GM18526 (cell line): Measurements from ENCODE around the gene AKR1B15.

Source experiments
- POLR2A ChIP-seq: IDR thresholded peaks from 3 replicates; pipeline ENCODE4 v1.6.1; 2011; ENCODE audit not compliant: insufficient read length; ENCODE audit errors: extremely low read depth

AKR1B15 gene

DNA sequence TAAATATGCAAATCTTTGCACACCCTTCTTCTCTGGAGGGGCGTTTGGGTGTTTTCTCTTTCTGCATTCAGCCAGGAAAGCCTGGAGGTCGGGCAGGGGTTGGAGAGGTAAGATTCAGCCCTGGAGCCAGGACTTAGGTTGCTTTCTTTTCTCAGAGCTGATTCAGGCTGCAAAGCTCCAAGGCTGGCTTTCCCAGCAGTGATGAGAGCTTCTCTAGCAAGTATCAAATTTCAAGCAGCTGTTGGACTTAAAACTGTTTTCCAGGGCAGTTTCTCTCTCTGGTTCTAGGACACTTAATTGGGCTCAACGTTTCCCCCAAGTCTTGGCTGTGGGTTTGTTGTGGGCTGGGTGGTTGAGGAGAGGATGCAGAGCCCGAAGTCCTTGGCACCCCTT is 20.9 kb upstream of the AKR1B15 start:
- no peak for TF ChIP-seq POLR2A

GRCh38 chr7:134528749-134529148 is 20.2 kb upstream of the AKR1B15 start:
- TF ChIP-seq POLR2A = no peak

DNA sequence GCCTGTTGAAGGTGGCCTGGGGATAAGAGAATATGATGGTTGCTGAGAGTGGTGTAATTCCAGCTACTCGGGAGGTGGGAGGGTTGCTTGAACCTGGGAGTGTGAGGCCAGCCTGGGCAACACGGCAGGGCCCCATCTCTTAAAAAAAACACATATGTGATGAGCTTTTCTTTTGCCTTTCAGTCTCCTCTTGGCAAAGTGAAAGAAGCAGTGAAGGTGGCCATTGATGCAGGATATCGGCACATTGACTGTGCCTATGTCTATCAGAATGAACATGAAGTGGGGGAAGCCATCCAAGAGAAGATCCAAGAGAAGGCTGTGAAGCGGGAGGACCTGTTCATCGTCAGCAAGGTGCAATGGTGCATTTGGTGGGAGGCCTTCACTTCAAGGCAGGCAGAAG is 18.4 kb upstream of the AKR1B15 start:
- TF ChIP-seq POLR2A = no peak

DNA sequence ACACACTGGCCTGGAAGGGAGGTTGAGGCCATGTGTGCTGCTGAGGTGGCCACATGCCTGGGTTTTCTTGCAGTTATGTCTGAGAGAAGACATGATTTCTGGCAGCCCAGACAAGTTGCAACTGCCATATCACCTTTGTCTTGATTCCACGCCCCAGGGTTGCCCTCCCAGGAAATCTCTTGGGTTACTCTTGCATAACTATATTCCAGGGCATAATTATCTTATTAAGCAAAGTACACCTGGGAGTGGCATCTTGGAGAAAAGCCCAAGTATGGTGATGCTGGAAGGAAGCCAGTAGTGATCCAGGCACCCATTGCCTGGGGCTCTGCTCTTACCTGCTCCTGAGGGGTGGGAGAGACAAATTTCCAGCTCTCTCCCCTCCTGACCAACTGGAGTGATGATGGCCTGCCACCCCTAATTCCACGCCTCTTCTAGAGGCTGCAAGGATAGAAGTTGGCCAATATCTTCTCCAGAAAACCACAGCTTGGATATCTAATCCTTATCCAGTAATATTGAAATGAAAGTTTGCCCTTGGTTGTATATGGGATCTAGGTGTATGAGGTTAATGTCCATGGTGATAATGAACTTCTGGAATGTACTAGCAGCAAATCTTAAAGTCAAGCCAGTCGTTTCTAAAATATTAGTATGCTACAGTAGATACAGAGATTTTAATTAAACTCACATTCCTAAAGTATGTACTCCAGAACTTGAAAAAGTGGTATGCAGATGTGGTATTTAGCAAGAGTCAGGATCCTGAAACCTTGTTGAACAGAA is 16.5 kb upstream of the AKR1B15 start:
- no peak for TF ChIP-seq POLR2A

DNA sequence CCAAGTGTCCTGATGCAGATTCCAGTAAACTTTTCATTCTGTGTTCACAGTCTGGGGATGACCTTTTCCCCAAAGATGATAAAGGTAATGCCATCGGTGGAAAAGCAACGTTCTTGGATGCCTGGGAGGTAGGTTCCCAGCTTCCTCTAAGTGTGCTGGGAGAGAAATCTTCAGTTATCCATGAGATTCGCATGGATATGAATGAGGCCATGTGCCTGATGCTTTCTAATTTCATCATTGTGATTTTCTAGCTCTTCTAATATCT is 16.0 kb upstream of the AKR1B15 start:
- TF ChIP-seq POLR2A = no peak

GRCh38 chr7:134533288-134533771 is 15.6 kb upstream of the AKR1B15 start:
- no peak for TF ChIP-seq POLR2A

DNA sequence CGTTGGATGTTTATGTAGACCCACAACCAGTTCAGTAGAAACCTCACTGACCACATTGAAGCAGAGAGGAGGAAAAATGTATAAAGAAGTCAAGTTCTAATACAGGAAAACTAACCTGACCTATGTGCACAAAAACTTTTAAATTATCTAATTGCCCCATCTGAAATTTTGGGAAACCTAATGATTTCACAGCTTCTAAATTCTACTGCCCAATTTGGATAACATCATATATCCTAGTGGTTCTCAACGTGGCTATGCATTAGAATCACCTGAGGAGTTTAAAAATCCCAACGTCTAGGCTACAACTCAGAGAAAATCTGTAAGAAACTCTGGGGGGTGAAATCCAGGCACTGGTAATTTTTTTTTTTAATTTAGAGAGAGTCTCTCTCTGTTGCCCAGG is 14.3 kb upstream of the AKR1B15 start:
- TF ChIP-seq POLR2A = no peak

GRCh38 chr7:134535272-134535918 is 13.5 kb upstream of the AKR1B15 start:
- TF ChIP-seq POLR2A = no peak

DNA sequence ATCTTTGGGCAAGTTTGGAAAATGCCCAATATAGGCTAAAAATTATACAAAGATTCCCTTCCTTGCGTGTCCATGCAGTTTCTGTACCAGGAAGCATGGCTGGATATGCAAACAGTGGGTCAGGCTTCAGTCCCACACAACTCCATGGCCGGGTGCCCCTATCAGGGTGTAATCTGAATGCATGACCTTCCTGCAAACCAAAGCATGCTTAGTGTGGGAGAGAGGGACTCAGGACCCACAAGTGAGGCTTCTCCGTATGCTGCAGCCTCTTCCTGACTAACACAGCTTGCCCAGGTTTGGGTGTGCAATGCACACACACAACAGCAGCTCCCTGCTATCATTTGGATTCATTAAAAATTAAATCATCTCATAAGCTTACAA is 13.0 kb upstream of the AKR1B15 start:
- TF ChIP-seq POLR2A = no peak

DNA sequence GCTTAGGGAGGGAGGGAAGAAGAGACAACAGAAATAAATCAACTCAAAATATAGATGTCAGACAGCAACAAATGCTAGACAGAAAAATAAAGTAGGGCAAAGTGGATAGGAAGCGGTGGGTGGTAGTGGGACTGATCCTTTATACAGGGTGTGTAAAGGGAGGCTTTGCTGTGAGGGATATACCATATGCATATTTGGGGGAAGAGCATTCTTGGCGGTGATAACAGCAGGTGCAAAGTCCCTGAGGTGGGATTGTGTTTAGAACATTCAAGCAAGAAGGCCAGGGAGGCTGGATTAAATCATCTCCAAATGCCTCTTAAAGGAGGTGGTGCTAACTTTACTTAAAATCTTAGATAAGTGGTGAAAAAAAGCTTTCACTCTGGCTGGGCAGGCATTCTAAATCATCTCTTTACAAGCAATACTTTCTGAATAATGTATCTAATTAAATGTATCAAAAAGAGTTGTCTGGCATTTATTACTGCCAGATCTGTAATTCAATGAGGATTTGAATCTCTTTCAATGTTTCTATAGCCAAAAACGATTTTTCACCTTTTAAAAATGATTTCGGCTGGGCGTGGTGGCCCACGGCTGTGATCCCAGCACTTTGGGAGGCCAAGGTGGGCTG is 9.4 kb upstream of the AKR1B15 start:
- TF ChIP-seq POLR2A = no peak

DNA sequence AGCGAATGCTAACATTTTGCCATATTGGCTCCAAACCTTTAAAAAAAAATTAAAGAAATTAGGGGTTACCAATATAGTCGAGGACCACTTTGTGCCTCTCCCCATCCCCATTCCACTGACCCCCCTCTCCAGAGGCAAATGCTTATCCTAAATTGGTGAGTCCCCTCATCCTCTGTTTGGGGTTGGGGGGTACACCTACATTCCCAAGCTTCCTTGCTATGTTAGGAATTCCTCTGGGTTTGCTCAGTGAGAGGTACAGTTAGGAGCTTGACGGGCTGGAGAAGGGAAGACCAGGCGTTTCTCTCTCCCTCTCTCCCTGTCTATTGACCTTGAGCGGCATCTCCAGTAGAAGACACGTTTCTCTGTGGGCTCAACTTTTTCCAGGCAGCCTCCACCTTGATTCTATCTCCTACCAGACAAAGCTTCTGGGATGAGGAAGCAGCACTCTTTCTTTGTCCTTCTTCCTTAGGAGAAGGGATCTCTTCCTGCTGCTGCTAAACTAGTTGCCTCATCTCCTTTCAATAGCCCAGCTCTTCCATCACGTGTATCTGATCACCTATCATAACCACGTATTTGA is 6.6 kb upstream of the AKR1B15 start:
- no peak for TF ChIP-seq POLR2A

- TF ChIP-seq POLR2A = no peak
Measured at GRCh38 chr7:134545380-134545779, 3.5 kb upstream of the AKR1B15 start.

- TF ChIP-seq POLR2A = no peak
Measured at GRCh38 chr7:134545918-134546317, 3.0 kb upstream of the AKR1B15 start.

DNA sequence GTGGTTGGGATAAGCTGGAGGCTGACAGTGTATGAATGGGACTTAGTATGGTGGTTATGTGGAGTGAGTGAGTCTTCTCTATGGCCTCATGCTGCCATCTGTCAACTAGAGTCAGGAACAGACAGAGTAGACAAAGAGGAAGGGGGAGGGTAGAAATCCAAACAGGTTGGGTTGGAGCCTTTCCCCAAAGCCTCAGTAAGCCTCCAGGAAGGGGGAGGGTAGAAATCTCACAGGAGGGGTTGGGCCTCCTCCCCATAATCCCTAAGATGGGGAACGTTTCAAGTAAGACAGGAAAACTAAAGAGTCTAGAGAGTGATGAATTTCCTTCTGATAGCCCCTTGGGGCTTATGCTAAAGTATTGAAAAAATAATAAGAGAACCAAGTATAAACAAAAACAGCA is 2.0 kb upstream of the AKR1B15 start:
- no peak for TF ChIP-seq POLR2A

DNA sequence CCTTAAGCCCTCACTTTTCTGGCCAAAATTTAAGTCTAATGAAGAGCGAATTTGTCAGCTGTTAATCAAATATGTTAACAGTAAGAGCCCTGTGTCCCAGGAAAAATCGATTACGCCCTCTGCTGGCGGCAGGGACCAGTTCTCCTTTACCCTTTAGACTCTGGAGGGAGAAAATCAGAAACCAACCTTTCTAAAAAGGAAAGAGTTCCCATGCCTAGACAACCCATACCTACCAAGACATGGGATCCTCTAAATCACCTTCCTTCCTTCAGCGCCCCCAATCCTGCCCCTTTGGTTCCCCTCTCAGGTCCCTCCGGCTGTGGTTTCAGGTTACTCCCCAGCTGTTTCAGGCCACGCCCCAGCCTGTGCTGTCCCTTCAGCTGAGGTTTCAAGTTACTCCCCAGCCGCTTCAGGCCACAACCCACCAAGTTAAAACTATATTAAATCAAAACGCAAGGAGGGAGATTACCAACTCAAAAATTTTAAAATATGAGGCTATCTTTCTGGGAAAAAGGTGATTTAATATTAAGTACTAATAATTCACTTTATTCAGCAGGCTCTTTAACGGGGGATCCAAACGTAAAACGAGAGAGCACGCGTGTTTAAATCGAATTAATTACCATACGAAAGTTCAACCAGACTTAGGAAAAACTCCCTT is 1.4 kb upstream of the AKR1B15 start:
- TF ChIP-seq POLR2A = no peak

DNA sequence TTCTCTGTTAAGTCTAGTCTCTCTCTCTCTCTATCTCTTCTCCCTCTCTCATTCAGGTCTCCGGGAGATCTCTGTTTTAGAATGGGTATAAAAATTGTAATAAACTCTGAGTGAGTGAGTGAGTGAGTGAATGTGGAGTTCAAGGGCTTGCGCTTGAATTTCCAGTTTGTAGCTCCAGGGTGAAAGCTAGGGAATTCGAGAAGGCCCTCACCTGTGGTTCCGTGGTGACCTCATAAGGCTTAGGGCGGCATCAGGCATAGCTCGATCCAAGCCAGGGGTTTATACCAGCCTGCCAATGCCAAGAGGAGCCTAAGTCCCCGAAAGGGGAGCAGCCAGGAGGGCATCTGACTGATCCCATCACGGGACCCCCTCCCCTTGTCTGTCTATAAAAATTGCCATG is 456 bp downstream of the AKR1B15 start:
- no peak for TF ChIP-seq POLR2A
